Activated naive CD8-positive, alpha-beta T cell treated with anti-CD3 and anti-CD28 coated beads, Interleukin-2, amount 50 U/mL, for 24 hours (primary cell): ENCODE data around the gene STX5.

ENCODE experiments used
- ATAC-seq: fragments of 150-1000 bp; cut with Tn5 transposase; one replicate; pipeline ENCODE4 v1.10.0; 2021
- DNase-seq: peaks from one replicate; pipeline ENCODE4 v3.0.0; 2021
- H3K27ac Mint-ChIP-seq: one replicate; pipeline ENCODE4 v1.8.0; 2021; ENCODE audit warnings: mild to moderate bottlenecking, mixed read lengths
- H3K27me3 Mint-ChIP-seq: one replicate; pipeline ENCODE4 v1.8.0; 2021; ENCODE audit warnings: mixed read lengths
- H3K36me3 Mint-ChIP-seq: one replicate; pipeline ENCODE4 v1.8.0; 2021; ENCODE audit warnings: low read depth, mixed read lengths
- H3K4me1 Mint-ChIP-seq: one replicate; pipeline ENCODE4 v1.8.0; 2021; ENCODE audit warnings: mixed read lengths
- H3K4me3 Mint-ChIP-seq: one replicate; pipeline ENCODE4 v1.8.0; 2021; ENCODE audit warnings: mild to moderate bottlenecking, moderate library complexity, mixed read lengths
- H3K9me3 Mint-ChIP-seq: one replicate; pipeline ENCODE4 v1.8.0; 2021; ENCODE audit warnings: mixed read lengths

The STX5 gene

GRCh38 chr11:62816557-62816956, 15.3 kb downstream of the STX5 start:
- H3K27ac Mint-ChIP-seq: no peak overlapping the region
- H3K36me3 Mint-ChIP-seq: peaks cover 11% of the 10 kb centered on the region
- ATAC-seq (no peak), DNase-seq (no peak)
- no peaks in the 10 kb centered on the region for H3K27me3 Mint-ChIP-seq
- no peaks in the 10 kb centered on the region for H3K9me3 Mint-ChIP-seq
- H3K4me1 Mint-ChIP-seq: no peaks in the 10 kb centered on the region
- H3K4me3 Mint-ChIP-seq: no peak overlapping the region

- DNase-seq (no peak), ATAC-seq (no peak)
- H3K36me3 Mint-ChIP-seq: no peaks in the 10 kb centered on the region
- no peak overlapping the region for H3K4me3 Mint-ChIP-seq
- no peaks in the 10 kb centered on the region for H3K27me3 Mint-ChIP-seq
- H3K4me1 Mint-ChIP-seq: peaks cover 2% of the 10 kb centered on the region
- no peaks in the 10 kb centered on the region for H3K9me3 Mint-ChIP-seq
- no peak overlapping the region for H3K27ac Mint-ChIP-seq
These were observed 20.2 kb downstream of the STX5 start for GRCh38 chr11:62811659-62812058.

GRCh38 chr11:62810748-62811147, 21.1 kb downstream of the STX5 start:
- no peak overlapping the region for H3K27ac Mint-ChIP-seq
- no peaks in the 10 kb centered on the region for H3K36me3 Mint-ChIP-seq
- no peaks in the 10 kb centered on the region for H3K9me3 Mint-ChIP-seq
- ATAC-seq: no peak
- H3K4me3 Mint-ChIP-seq: no peak overlapping the region
- DNase-seq: no peak
- H3K4me1 Mint-ChIP-seq: peaks cover 10% of the 10 kb centered on the region
- no peaks in the 10 kb centered on the region for H3K27me3 Mint-ChIP-seq

- no peaks in the 10 kb centered on the region for H3K27me3 Mint-ChIP-seq
- H3K4me3 Mint-ChIP-seq: peak overlapping the region; percentile 93
- DNase-seq (no peak), ATAC-seq (no peak)
- H3K9me3 Mint-ChIP-seq: no peaks in the 10 kb centered on the region
- peak overlapping the region; percentile 94 for H3K27ac Mint-ChIP-seq
- peaks cover 27% of the 10 kb centered on the region for H3K36me3 Mint-ChIP-seq
- peaks cover 39% of the 10 kb centered on the region for H3K4me1 Mint-ChIP-seq
These were observed 25.2 kb downstream of the STX5 start for GRCh38 chr11:62806611-62807121.

GRCh38 chr11:62805961-62806441, 25.9 kb downstream of the STX5 start:
- Mint-ChIP-seq H3K27ac (peak overlapping the region; percentile 94), H3K36me3 (peaks cover 34% of the 10 kb centered on the region), H3K4me1 (peaks cover 44% of the 10 kb centered on the region), H3K4me3 (peak overlapping the region; percentile 93), H3K9me3 (no peaks in the 10 kb centered on the region), H3K27me3 (no peaks in the 10 kb centered on the region)
- peak; percentile 30 for DNase-seq
- peak; percentile 50 for ATAC-seq

- ATAC-seq (peak; percentile 72), DNase-seq (peak; percentile 98)
- Mint-ChIP-seq H3K27me3 (no peaks in the 10 kb centered on the region), H3K36me3 (peaks cover 37% of the 10 kb centered on the region), H3K27ac (peak within 1 kb of the TSS; percentile 94), H3K4me1 (peaks cover 44% of the 10 kb centered on the region), H3K4me3 (peak within 1 kb of the TSS; percentile 93), H3K9me3 (no peaks in the 10 kb centered on the region)
These were observed 26.6 kb downstream of the STX5 start, which contains the start of gene NXF1 for GRCh38 chr11:62805076-62805892. NXF1 (minus strand) TSS chr11:62805440; CDS start chr11:62805356, 84 bp downstream.

GRCh38 chr11:62804310-62805075, 27.4 kb downstream of the STX5 start:
- DNase-seq: no peak
- Mint-ChIP-seq H3K4me1 (peaks cover 44% of the 10 kb centered on the region), H3K27me3 (no peaks in the 10 kb centered on the region), H3K27ac (peak overlapping the region; percentile 94), H3K9me3 (no peaks in the 10 kb centered on the region), H3K36me3 (peaks cover 42% of the 10 kb centered on the region), H3K4me3 (peak overlapping the region; percentile 93)
- peak; percentile 48 for ATAC-seq

- H3K27me3 Mint-ChIP-seq: no peaks in the 10 kb centered on the region
- H3K36me3 Mint-ChIP-seq: peaks cover 68% of the 10 kb centered on the region
- ATAC-seq (no peak), DNase-seq (no peak)
- H3K4me3 Mint-ChIP-seq: no peak overlapping the region
- peaks cover 36% of the 10 kb centered on the region for H3K4me1 Mint-ChIP-seq
- H3K9me3 Mint-ChIP-seq: no peaks in the 10 kb centered on the region
- H3K27ac Mint-ChIP-seq: peak overlapping the region; percentile 44
These were observed 30.8 kb downstream of the STX5 start for GRCh38 chr11:62801071-62801470.

GRCh38 chr11:62799486-62799885, 32.4 kb downstream of the STX5 start:
- Mint-ChIP-seq H3K4me1 (peaks cover 29% of the 10 kb centered on the region), H3K9me3 (no peaks in the 10 kb centered on the region), H3K36me3 (peaks cover 75% of the 10 kb centered on the region), H3K27me3 (no peaks in the 10 kb centered on the region), H3K27ac (no peak overlapping the region), H3K4me3 (no peak overlapping the region)
- DNase-seq: no peak
- ATAC-seq: no peak

- H3K9me3 Mint-ChIP-seq: no peaks in the 10 kb centered on the region
- no peak overlapping the region for H3K4me3 Mint-ChIP-seq
- DNase-seq (no peak), ATAC-seq (no peak)
- H3K27ac Mint-ChIP-seq: no peak overlapping the region
- peaks cover 66% of the 10 kb centered on the region for H3K36me3 Mint-ChIP-seq
- peaks cover 11% of the 10 kb centered on the region for H3K4me1 Mint-ChIP-seq
- no peaks in the 10 kb centered on the region for H3K27me3 Mint-ChIP-seq
These were observed 35.6 kb downstream of the STX5 start for GRCh38 chr11:62796281-62796680.

- Mint-ChIP-seq H3K9me3 (no peaks in the 10 kb centered on the region), H3K36me3 (peaks cover 71% of the 10 kb centered on the region), H3K27ac (peak overlapping the region; percentile 33), H3K4me1 (peaks cover 26% of the 10 kb centered on the region), H3K27me3 (no peaks in the 10 kb centered on the region), H3K4me3 (no peak overlapping the region)
- DNase-seq (no peak), ATAC-seq (no peak)
These were observed 37.6 kb downstream of the STX5 start for GRCh38 chr11:62794201-62794775.

- no peak for DNase-seq
- H3K36me3 Mint-ChIP-seq: peaks cover 58% of the 10 kb centered on the region
- peak overlapping the region; percentile 92 for H3K4me3 Mint-ChIP-seq
- no peaks in the 10 kb centered on the region for H3K27me3 Mint-ChIP-seq
- no peaks in the 10 kb centered on the region for H3K9me3 Mint-ChIP-seq
- no peak for ATAC-seq
- peaks cover 44% of the 10 kb centered on the region for H3K4me1 Mint-ChIP-seq
- H3K27ac Mint-ChIP-seq: peak overlapping the region; percentile 89
These were observed 39.7 kb downstream of the STX5 start for GRCh38 chr11:62792202-62792575.

- Mint-ChIP-seq H3K36me3 (peaks cover 53% of the 10 kb centered on the region), H3K4me1 (peaks cover 44% of the 10 kb centered on the region), H3K4me3 (peak within 1 kb of the TSS; percentile 92), H3K9me3 (no peaks in the 10 kb centered on the region), H3K27ac (peak within 1 kb of the TSS; percentile 89), H3K27me3 (no peaks in the 10 kb centered on the region)
- ATAC-seq (peak; percentile 81), DNase-seq (peak; percentile 94)
These were observed 40.2 kb downstream of the STX5 start, which contains the start of gene TMEM223 for GRCh38 chr11:62791501-62792201. TMEM223 (minus strand) TSS chr11:62792006; CDS start chr11:62791994, 12 bp downstream.

GRCh38 chr11:62789576-62789975, 42.3 kb downstream of the STX5 start:
- Mint-ChIP-seq H3K36me3 (peaks cover 38% of the 10 kb centered on the region), H3K4me3 (peak overlapping the region; percentile 92), H3K4me1 (peaks cover 53% of the 10 kb centered on the region), H3K9me3 (no peaks in the 10 kb centered on the region), H3K27me3 (no peaks in the 10 kb centered on the region), H3K27ac (peak overlapping the region; percentile 89)
- ATAC-seq (no peak), DNase-seq (no peak)
